PC-9 (cell line): ENCODE measurements around the gene TSPAN17.

Experiments
- CTCF ChIP-seq: fragments of 200-600 bp; sonication (generic); conservative IDR thresholded peaks from 2 replicates; pipeline ENCODE4 v1.6.1; 2017; ENCODE audit warnings: mixed run types, antibody characterized with exemption, mild to moderate bottlenecking, moderate library complexity
- EZH2 ChIP-seq: fragments of 200-600 bp; sonication (generic); IDR thresholded peaks from 2 replicates; pipeline ENCODE4 v1.8.0; 2017; ENCODE audit warnings: antibody characterized with exemption, low read depth

DNA sequence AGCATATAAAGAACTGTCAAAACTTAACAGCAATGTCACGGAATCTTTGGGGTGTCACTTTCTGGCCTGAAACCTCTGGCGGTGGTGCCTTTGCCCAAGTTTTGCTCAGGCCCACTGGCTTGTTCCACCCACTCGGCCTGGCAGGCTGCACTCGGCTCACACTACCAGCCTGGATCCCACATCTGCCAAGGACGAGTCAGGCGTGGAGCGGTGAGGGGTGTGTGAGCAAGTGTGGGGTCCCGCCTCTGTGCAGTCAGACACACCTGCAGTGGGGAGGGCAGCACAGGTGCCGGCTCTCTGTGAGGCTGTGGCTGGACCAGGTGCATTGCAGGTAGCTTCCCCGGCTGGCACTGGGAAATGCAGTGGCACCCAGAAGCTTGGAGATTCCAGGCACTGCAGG lies 40.0 kb downstream of the TSPAN17 start:
- no peak for TF ChIP-seq CTCF
- no peak for TF ChIP-seq EZH2
